A673 (cell line): ENCODE data around the gene GRID1. TPM values are rescaled to one million over a fixed set of nuclear protein-coding genes. Genes with fewer than 3 reads are reported as not detected.
"Not testable (repeated sequence)": the region's sequence is repeated elsewhere in the genome, so short reads cannot be mapped to it uniquely, and the experiment has no call there.

ENCODE experiments used
- BruUV-seq: library from RNA; stranded (reverse); fragments of 400-500 nt; replicated peaks from 2 replicates; lab custom pipeline; 2021; lab: Mats Ljungman, UMichigan
- CTCF ChIA-PET: fragments of 300-600 bp; sonication (Branson Sonifier 250); formaldehyde crosslinking; loops from one replicate; lab custom pipeline; 2022; ENCODE audit warnings: antibody characterized with exemption; lab: Charles Lee
- POLR2A ChIA-PET: fragments of 300-600 bp; sonication (Branson Sonifier 250); formaldehyde crosslinking; loops from one replicate; lab custom pipeline; 2022; ENCODE audit warnings: antibody characterized with exemption; ENCODE audit not compliant: low non-redundant PET; lab: Charles Lee
- DNase-seq: peaks from one replicate; pipeline ENCODE4 v3.0.0-alpha.2; 2015; ENCODE audit warnings: low spot score
- H3K27ac ChIP-seq: fragments of 200-600 bp; sonication (generic); 2 replicates; pipeline ENCODE4 v1.5.1; 2016; ENCODE audit warnings: mixed run types, low read depth, mild to moderate bottlenecking, mixed read lengths, antibody characterized with exemption, low read length; ENCODE audit not compliant: poor library complexity, severe bottlenecking
- H3K27me3 ChIP-seq: fragments of 200-600 bp; sonication (generic); replicated peaks from 2 replicates; pipeline ENCODE4 v1.6.1; 2017; ENCODE audit warnings: mixed run types, low read depth, mild to moderate bottlenecking, mixed read lengths, antibody characterized with exemption, low read length; ENCODE audit not compliant: insufficient read depth, poor library complexity
- H3K36me3 ChIP-seq: fragments of 200-600 bp; sonication (generic); 2 replicates; pipeline ENCODE4 v1.6.1; 2016; ENCODE audit warnings: mixed run types, mild to moderate bottlenecking, mixed read lengths, antibody characterized with exemption, low read length; ENCODE audit not compliant: insufficient read depth, poor library complexity, severe bottlenecking
- H3K4me1 ChIP-seq: fragments of 200-600 bp; sonication (generic); 2 replicates; pipeline ENCODE4 v1.6.1; 2017; ENCODE audit warnings: mixed run types, mild to moderate bottlenecking, mixed read lengths, antibody characterized with exemption, low read length; ENCODE audit not compliant: insufficient read depth, poor library complexity, severe bottlenecking
- H3K4me3 ChIP-seq: fragments of 200-600 bp; sonication (generic); 2 replicates; pipeline ENCODE4 v1.5.1; 2016; ENCODE audit warnings: low read depth, mixed run types, mild to moderate bottlenecking, mixed read lengths, low read length; ENCODE audit not compliant: poor library complexity, severe bottlenecking
- H3K9me3 ChIP-seq: fragments of 200-600 bp; sonication (generic); 2 replicates; pipeline ENCODE4 v1.6.1; 2016; ENCODE audit warnings: mixed run types, low read depth, mild to moderate bottlenecking, mixed read lengths, antibody characterized with exemption, low read length; ENCODE audit not compliant: poor library complexity, severe bottlenecking
- CTCF ChIP-seq: fragments of 300-800, 200-600 bp; sonication (generic); conservative IDR thresholded peaks from 2 replicates; pipeline ENCODE4 v1.5.1; 2017; ENCODE audit warnings: low read depth, mild to moderate bottlenecking, antibody characterized with exemption, low read length, moderate library complexity, mixed read lengths
- EZH2 ChIP-seq: fragments of 200-600 bp; sonication (generic); IDR thresholded peaks from 2 replicates; pipeline ENCODE4 v1.6.1; 2017; ENCODE audit warnings: borderline replicate concordance, low read depth, mild to moderate bottlenecking, mixed read lengths, antibody characterized with exemption, low read length; ENCODE audit not compliant: poor library complexity, severe bottlenecking
- intact Hi-C: fragments of 100-400 bp; cut with micrococcal nuclease; formaldehyde crosslinking; loops from one replicate; pipeline ENCODE4 v1.10.0; 2022; ENCODE audit not compliant: unreplicated experiment
- total RNA-seq: library from RNA; stranded (reverse); gene quantifications from 2 replicates; pipeline ENCODE4 v1.2.3, GENCODE V29; 2021

The GRID1 gene
- total RNA-seq, 1 experiment from 2014 or later, result not detected

GRCh38 chr10:86389441-86390193, 23.0 kb upstream of the GRID1 start:
- Histone ChIP-seq H3K27ac (no peak overlapping the region), H3K27me3 (peaks cover 12% of the 10 kb centered on the region), H3K4me3 (no peak overlapping the region), H3K36me3 (no peaks in the 10 kb centered on the region), H3K4me1 (no peaks in the 10 kb centered on the region), H3K9me3 (no peaks in the 10 kb centered on the region)
- no TSS peak for BruUV-seq
- POLR2A ChIA-PET, result no interaction called here
- TF ChIP-seq CTCF (no peak), EZH2 (no peak)
- DNase-seq, result no peak
- intact Hi-C loops, result no loop called here
- CTCF ChIA-PET, result no interaction called here

- H3K36me3 ChIP-seq, intact Hi-C loops, H3K4me3 ChIP-seq, H3K4me1 ChIP-seq, BruUV-seq, H3K9me3 ChIP-seq, CTCF ChIA-PET, POLR2A ChIA-PET, H3K27ac ChIP-seq, DNase-seq: not testable (repeated sequence)
- peaks cover 13% of the 10 kb centered on the region for H3K27me3 ChIP-seq
Observed at GRCh38 chr10:86389109-86389440, 22.5 kb upstream of the GRID1 start.

- H3K9me3 ChIP-seq, result no peaks in the 10 kb centered on the region
- peaks cover 18% of the 10 kb centered on the region for H3K27me3 ChIP-seq
- ChIA-PET POLR2A (interaction anchor here (0.6 kb wide), 1 partner anchor 50 kb away, joined by 3 read pairs; no protein-coding TSS in a partner anchor), CTCF (no interaction called here)
- no peak overlapping the region for H3K4me3 ChIP-seq
- intact Hi-C loops, result no loop called here
- H3K27ac ChIP-seq, result no peak overlapping the region
- no peaks in the 10 kb centered on the region for H3K4me1 ChIP-seq
- no TSS peak for BruUV-seq
- TF ChIP-seq EZH2 (no peak), CTCF (no peak)
- no peaks in the 10 kb centered on the region for H3K36me3 ChIP-seq
- no peak for DNase-seq
Observed at GRCh38 chr10:86388119-86388704, 21.6 kb upstream of the GRID1 start.
